ENCODE data around the gene SLC4A8. TPM values are rescaled to one million over a fixed set of nuclear protein-coding genes. Genes with fewer than 3 reads are reported as not detected.

The SLC4A8 gene
- total and polyA plus RNA-seq, 2 donors (not counting 3 experiments of a cell fraction or from before 2014, with no cell fraction given), result 4.7 to 9.7 TPM

DNA sequence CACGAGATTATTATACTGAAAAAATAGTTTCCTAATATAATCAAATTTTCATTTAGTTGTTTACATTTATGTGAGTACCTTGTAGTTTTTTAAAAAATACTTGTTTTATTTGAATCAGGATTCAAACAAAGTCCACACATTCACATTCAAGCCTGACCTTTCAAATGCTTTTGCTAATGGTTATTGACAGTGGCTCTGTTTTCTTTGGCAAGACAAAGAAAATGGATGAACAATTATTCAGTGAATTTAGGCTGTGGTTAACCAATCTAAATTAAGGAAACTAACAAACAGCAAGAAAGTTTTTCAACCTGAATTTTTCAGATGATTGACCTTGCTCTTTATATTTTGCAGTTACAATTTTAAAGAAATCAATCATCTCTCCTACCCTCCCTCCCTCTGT, 9.7 kb downstream of the SLC4A8 start:
- TF ChIP-seq POLR2AphosphoS5 (IDR thresholded peaks at IDR 0.05; ENCODE audit: insufficient read depth, low read depth, low read length) (no peak), FOS (IDR thresholded peaks at IDR 0.05; ENCODE audit: borderline replicate concordance, insufficient read depth, low read length) (no peak), JUN (IDR thresholded peaks at IDR 0.05; ENCODE audit: borderline replicate concordance, insufficient read depth, insufficient read length, low read depth) (no peak), GATA2 (IDR thresholded peaks at IDR 0.05; ENCODE audit: insufficient read depth, insufficient read length, low read depth, low read length) (no peak), POLR2A (IDR thresholded peaks at IDR 0.05; ENCODE audit: low read depth, low read length) (no peak), MYC (IDR thresholded peaks at IDR 0.05; ENCODE audit: low read depth, low read length) (no peak), EZH2 (IDR thresholded peaks at IDR 0.05; ENCODE audit: borderline replicate concordance, low read depth, low read length, severe bottlenecking) (no peak)
- TF ChIP-seq, protein P1, sequence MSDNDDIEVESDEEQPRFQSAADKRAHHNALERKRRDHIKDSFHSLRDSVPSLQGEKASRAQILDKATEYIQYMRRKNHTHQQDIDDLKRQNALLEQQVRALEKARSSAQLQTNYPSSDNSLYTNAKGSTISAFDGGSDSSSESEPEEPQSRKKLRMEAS (IDR thresholded peaks at IDR 0.05; ENCODE audit: insufficient read depth, insufficient read length), result no peak
- TF ChIP-seq, protein P2, sequence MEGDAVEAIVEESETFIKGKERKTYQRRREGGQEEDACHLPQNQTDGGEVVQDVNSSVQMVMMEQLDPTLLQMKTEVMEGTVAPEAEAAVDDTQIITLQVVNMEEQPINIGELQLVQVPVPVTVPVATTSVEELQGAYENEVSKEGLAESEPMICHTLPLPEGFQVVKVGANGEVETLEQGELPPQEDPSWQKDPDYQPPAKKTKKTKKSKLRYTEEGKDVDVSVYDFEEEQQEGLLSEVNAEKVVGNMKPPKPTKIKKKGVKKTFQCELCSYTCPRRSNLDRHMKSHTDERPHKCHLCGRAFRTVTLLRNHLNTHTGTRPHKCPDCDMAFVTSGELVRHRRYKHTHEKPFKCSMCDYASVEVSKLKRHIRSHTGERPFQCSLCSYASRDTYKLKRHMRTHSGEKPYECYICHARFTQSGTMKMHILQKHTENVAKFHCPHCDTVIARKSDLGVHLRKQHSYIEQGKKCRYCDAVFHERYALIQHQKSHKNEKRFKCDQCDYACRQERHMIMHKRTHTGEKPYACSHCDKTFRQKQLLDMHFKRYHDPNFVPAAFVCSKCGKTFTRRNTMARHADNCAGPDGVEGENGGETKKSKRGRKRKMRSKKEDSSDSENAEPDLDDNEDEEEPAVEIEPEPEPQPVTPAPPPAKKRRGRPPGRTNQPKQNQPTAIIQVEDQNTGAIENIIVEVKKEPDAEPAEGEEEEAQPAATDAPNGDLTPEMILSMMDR (IDR thresholded peaks at IDR 0.05; ENCODE audit: extremely low read depth in 1 of 2, insufficient read depth in 1 of 2, low read depth in 1 of 2, low read length in 2 of 2), result no peak
- intact Hi-C loops (cut with micrococcal nuclease), result no loop called here
- Histone ChIP-seq H3K4me3 (replicated peaks in 1 of 3; ENCODE audit: insufficient read depth in 1 of 3, low read depth in 1 of 3, low read length in 3 of 3) (no peak overlapping the region), H3K9me3 (replicated peaks; ENCODE audit: control insufficient read depth, insufficient read depth, low read length) (no peaks in the 10 kb centered on the region), H3K27me3 (ENCODE audit: control insufficient read depth in 2 of 2, insufficient read depth in 2 of 2, low read length in 2 of 2) (peaks cover 0 to 3% of the 10 kb centered on the region in 2 experiments), H3K9ac (replicated peaks; ENCODE audit: extremely low read depth, insufficient read depth, low read length) (no peak overlapping the region), H4K20me1 (replicated peaks; ENCODE audit: control insufficient read depth, extremely low read depth, insufficient read depth, low read length) (no peaks in the 10 kb centered on the region), H3K4me1 (ENCODE audit: control insufficient read depth, extremely low read depth, insufficient read depth, low read length) (no peaks in the 10 kb centered on the region), H3K79me2 (ENCODE audit: control insufficient read depth, insufficient read depth, low read length) (no peaks in the 10 kb centered on the region), H3K4me2 (ENCODE audit: insufficient read depth, low read length) (no peak overlapping the region), H2AFZ (ENCODE audit: low read depth, low read length) (no peak overlapping the region), H3K27ac (ENCODE audit: insufficient read depth, low read depth, low read length) (no peak overlapping the region), H3K36me3 (ENCODE audit: control insufficient read depth in 2 of 2, extremely low read depth in 1 of 2, insufficient read depth in 2 of 2, low read length in 2 of 2) (no peaks in the 10 kb centered on the region), H3K9me1 (replicated peaks; ENCODE audit: control insufficient read depth, extremely low read depth, insufficient read depth, low read length) (no peaks in the 10 kb centered on the region)
- dilution Hi-C loops (cut with MboI; ENCODE audit: extremely low pct_ligation_motif_present, low sequenced_read_pairs), result no loop called here
- ChIA-PET CTCF (interaction anchor here (0.6 to 1.3 kb wide), 2 partner anchors 14 to 591 kb away, joined by 3 to 6 read pairs; no protein-coding TSS in a partner anchor), POLR2A (no interaction called here)
- FAIRE-seq (no peak), DNase-seq (ENCODE audit: low read depth, low spot score) (no peak)
- BruUV-seq (replicated peaks), result no TSS peak
